Kidney glomerular epithelial cell (primary cell): Measurements from ENCODE around the gene EBLN1.

ENCODE experiments used
- DNase-seq: peaks from one replicate; lab custom pipeline; 2025; lab: John Stamatoyannopoulos, UW

The EBLN1 gene

DNA sequence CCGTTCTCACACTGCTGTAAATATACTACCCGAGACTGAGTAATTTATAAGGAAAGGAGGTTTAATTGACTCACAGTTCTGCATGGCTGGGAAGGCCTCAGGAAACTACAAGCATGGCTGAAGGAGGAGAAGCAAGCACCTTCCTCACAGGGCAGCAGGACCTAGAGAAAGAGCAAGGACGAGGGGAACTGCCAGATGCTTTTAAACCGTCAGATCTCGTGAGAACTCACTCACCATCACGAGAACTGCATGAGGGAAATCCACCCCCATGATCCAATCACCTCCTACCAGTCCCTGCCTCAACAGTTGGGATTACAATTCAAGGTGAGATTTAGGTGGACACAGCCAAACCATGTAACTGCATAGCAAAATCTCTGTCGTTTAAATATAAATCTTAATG is at the start of gene EBLN1:
EBLN1 (minus strand) TSS at position 174 of the 400 bp plus-strand sequence. CDS start 8,032 bp downstream, outside the sequence.
- DNase-seq: no peak

DNA sequence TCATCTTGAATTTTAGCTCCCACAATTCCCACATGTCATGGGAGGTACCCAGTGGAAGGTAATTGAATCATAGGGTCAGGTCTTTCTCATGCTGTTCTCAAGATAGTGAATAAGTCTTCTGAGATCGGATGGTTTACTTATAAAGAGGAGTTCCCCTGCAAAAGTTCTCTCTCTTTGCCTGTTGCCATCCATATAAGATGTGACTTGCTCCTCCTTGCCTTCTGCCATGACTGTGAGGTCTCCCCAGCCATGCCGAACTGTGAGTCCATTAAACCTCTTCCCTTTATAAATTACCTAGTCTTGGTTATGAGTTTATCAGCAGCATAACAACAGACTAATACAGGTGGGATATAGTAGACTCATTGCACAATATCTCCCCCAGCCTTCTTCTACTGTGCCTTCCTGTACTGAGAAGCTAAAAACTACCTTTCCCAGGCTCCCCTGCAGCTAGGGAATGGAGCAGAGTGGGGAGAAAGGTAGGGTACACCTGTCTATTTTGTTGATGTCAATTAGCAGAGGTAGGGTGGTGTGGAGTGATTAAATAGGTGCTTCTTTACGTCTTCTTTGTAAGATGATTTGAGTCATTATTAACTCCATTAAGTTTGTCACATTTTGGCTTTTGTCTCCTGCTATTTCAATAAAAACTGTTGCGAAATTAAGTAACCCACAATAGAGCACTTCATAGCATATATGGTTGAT is 48.2 kb upstream of the EBLN1 start:
- DNase-seq: no peak

DNA sequence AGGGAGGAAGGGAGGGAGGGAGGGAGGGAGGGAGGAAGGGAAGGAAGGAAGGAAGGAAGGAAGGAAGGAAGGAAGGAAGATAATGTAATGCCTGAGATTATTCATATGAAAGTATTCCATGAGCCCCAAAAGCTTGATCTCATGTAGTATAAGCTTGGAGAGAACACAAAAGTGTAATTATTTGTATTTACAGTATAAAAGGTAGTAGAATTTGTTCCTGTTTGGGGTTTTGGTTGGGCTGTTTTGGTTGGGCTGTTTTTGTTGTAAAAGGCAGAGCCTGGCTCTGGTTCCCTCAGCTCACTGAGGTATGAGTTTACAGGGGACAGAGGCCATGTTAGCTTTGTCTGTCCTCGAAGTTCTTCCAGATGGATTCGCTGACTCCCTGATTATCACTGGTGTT is 45.3 kb upstream of the EBLN1 start:
- DNase-seq: no peak

DNA sequence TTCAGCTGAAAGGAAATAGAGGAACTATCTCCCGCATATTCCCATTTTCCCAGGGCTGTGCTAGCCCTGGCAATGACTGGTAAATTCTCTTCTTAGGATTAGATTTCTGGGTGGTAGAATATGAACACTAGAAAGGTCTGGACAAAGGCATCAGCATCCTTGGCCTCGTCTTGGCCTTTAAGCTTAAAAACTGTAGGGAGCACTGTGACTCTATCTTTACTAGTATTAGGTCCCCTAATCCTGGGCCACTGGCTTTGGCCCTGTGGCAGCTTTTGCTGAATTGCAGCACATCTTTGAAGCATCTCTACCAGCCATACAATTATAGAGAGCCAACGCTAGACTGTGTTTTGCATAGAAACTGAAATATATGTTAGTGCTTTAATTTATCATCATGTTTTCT is 41.5 kb upstream of the EBLN1 start:
- DNase-seq: no peak

DNA sequence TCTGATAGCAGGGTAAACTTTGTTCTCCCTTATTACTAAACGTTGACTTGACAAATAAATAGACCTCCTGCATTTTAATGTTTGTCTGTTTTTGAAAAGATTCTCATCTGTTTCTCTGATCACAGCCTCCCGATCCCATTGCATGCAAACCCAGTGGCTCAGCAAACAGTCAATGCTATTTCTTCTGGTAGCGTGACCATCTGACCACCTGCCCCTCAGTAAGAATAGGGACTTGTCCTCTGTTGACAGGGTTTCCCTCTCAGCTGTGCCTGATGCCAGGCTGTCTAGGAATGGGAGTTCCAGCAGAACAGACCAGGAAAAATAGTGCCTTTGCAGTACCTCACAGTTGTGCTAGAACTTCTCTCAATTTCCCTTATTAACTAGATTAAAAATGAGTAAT is 40.7 kb upstream of the EBLN1 start:
- DNase-seq: no peak

DNA sequence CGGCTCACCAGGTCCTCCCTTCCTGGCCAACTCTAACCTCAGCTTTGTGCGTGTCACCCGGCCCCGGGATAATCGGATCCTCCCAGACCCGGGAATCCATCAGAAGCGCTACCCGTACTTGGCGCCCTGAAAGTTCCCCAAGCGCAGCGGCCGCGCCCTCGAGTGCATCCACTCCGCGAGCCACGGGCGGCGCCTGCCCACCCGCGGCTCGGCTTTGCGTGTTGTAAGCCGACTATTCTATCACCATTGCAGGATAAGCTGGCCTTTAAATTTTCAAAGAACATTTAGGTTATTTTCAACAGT is 35.7 kb upstream of the EBLN1 start:
- DNase-seq: no peak

DNA sequence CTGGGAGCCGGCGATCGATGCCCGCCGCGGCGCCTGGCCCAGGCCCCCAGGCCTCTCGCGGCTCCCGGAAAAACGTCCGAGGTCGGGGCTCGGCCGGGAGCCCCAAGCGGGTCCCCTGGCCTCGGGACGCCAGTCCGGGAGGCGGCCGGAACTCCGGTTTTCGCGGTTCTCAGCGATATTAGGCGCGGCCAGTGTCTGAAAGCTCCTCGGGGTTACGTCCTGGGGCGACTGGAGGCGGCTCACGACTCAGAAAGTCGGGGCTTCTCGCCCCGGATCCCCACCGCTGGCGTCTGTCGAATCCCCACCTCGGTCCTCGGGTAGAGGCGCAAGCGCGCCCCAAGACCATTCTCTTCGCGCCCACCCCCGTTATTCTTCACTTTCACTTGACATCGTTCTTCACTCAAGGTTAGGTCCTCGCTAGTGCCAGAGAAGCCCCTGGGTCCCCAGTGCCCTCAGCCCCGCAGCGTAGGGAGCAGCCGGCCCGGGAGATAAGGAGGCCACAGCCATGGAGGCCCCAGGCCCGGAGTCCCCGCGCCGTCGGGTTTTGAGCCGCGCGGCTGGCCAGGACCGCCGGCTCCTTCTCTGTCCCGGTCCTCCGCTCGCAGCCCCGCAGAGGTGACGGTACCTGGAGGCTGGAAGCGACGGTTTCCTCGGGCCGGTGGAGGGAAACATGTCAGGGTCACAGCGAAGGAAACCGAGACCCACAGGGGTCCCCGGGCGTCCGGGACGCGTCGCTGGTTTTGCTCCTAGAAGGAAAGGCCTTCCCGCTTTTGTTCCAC is 35.2 kb upstream of the EBLN1 start:
- no peak for DNase-seq

DNA sequence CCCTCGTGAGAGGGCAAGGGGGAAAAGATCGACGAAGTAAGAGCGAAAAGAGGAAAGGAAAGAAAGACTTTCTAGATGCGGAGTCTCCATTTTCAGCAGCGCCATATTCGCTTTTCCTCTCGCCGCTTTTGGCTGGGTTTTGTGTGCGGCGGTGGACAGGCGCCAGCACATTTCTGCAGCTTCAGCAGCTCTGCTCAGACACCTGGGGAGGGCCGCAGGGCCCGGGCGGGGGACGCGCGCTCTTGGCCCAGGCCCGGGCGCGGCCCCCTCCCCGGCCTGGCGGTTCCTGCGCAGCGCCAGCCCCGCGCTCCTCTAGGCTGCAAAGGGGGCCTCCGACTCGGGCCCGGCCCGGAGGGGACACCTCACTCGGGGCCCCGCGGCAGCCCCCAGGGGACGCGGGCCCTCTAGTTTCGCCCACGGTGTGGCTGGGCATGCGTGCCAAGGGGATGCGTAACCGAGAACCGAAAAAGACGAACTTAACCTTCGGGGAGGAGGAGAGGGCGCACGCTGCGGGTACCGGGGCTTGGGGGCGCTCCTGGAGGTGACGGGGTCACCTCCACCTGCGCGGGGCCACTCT is 34.5 kb upstream of the EBLN1 start:
- DNase-seq: no peak

DNA sequence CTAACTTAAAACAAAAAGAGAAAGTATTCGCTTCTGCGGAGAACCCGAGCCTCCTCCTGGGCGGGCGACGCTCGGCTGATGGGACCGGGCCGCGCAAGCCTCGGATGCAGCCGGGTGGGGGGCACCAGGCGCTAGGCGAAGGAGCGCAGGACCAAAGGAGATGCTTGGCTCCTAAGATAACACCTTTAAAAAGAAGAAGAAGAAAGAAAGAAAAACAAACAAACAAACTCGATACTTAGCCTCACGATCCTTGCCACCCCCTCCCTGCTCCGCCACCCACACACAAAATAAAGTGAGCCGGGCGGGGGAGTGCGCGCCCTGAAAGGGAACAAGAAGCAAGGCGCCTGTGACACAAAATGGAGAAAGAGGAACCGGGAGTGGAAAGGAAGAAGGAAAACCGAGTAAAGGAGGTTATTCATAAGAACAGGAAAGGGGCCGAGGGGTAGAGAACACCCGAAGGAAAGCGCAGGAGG is 34.0 kb upstream of the EBLN1 start:
- peak; percentile 59 for DNase-seq

DNA sequence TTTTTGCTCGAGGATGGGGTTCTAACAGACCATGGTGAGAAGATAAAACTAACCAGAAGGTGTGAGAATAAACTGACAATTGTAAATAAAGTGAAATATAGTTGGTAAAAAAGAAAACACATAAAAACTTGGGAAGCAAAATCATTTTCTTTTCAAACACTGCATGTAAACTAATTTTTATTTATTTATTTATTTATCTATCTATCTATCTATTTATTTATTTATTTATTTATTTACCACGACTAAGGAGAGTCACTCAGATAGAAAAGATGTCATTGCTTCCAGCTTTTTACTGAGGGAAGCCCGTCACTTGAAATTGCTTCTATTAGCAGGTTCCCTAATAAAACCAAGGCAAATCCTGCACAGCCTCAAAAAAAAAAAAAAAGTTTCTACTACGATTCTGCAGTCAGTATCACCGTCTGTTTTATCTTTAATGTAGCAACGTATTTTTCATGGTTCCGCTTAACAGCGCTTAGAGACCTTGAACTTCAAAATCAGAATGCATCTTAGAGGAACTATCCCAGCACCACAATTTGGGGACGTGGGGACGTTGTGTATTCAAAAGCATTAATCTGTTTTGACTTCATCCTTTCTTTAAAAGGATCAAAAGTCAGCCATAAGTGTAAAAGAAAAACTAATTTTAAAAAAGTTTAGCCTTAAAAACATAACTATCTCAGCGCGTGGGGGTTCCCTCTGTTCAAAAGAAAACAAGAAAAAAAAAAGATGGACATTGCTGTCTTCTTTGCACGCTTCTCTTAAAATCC is 33.3 kb upstream of the EBLN1 start:
- no peak for DNase-seq

DNA sequence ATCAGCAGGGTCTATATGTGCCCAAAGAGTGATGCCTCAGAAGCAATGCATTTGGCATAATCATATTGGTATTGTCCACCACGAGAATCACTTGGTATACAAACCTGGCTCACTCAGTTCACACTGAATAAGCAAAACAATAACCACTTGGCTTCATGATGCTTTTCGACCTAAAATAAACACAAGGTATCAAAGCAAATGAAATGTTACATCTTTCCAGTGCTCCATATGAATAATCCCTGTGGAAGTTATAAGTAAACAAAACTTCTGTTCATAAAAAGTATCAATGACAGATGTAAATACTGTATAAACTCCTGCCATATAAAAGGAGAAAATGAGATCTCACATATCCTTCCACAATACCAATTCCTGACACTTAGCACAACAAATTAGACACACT is 29.8 kb upstream of the EBLN1 start:
- DNase-seq: no peak

DNA sequence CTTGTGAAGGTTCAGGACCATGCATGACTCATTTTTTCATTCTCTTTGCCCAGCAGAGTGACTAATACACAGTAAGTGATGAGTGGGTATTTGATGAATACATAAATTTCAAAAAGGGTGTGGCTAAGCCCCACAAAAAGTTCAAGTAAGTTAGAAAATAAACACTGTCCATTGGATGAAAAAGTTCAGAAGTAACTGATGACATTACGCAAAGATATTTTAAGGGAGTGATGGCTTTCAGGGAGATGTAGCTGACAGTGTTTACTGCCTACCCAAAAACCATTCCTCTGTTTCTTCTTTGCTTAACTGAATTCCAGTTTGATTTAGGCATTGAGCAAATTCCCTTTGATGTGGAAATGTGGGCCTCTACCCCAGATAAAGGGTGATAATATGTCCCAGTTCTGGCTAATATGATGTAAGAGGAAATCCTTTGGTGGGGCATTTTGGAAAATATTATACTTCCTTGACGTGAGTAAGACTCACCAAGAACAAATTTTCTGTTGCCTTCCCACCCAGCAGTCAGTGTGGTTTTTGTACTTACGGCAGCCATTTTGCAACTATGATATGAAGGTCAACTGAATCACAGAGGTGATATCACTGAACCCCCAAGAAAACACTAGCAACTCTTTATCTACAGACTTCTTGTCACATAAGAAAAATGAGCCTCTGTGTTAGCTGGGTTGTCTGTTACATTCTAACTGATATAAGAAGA is 29.0 kb upstream of the EBLN1 start:
- DNase-seq: peak; percentile 75

DNA sequence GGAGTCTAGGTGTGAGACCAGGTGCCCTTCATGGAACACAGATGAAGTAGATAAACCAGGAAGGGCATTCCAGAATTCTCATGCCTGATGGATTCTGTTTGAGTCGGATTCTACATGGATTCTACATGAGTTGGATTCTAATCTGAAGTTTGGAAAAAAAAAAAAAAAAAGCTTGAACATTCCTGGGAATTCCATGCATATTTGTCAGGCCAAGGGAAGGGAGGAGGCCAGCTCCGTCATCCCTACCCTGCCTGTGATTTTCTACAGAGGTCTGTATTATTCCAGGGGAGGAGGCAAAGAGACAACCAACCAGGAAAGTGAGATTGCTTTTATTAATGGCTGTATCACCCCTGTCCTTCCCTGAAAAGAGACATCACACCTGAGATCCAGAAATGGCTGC is 27.8 kb upstream of the EBLN1 start:
- peak; percentile 37 for DNase-seq

DNA sequence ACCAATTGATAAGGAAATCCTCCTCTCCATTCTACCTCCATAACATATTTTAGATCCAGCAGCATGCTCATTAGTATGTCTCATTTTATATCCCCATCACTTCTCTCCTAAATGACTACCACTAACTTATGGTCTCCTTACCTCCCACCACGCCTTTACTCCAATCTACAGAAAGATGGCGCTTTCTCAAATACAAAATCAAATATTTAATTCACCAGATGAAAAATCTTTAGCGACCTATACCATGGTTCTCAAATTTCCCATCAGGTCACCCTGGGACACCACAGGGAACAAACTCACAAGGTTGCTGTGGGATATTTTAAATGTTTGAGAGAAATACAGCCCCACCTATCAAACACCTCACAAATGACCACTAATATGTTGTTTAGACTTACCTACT is 27.0 kb upstream of the EBLN1 start:
- DNase-seq: no peak

DNA sequence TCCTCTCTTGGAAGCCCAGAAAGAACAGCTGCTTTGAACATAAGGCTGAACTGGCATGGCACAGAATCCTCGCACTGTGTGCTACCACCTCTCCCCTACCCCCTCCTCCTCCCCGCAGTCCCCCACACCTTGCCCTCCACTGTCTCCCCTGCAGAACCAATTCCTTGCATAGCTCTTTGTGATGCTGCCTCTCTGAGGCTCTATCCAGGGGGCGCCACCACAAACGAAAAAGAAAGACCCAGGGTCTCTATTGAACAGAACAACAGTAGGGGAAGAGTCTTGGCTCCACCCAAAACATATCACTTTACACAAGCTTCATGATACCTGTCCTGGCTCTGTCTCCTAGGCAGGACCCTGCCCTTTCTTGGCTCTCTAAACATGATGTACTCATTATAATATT is 26.2 kb upstream of the EBLN1 start:
- DNase-seq: no peak

DNA sequence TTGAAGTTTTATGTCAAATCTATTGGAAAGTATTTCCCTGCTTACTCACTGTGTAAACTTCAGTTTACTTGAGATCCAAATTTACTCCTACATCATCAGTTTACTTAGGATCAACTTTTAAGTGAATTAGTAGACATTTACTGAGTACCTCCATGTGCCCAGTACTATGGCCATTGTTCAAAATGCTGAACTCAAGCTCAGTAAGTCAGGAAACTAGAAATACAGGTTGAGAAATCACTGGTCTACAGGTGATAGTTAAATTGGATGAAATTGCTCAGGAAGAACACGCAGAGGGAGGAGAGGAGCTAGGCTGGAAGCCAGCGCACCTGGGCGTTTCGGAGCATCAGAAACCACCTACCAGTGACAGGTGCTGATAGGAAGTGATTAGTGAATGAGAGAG is 25.5 kb upstream of the EBLN1 start:
- DNase-seq: no peak

DNA sequence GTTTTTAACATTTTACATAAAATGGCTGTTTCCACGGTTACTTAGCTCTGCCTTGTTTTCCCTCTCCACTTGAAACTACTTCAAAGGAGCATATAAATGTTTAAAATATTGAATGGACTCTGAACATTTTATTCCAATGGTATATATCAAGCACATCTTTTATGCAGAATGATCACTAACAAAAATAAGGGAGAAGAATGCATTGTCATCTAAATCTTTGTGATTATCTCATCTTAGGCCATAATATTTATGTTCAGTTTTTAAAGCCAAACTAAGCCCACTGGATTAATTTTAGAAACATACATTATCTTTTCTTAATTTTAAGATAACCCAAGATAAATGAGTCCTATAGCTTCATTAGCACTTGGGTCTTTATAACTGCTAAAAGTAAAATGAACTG is 13.4 kb upstream of the EBLN1 start:
- DNase-seq: no peak

DNA sequence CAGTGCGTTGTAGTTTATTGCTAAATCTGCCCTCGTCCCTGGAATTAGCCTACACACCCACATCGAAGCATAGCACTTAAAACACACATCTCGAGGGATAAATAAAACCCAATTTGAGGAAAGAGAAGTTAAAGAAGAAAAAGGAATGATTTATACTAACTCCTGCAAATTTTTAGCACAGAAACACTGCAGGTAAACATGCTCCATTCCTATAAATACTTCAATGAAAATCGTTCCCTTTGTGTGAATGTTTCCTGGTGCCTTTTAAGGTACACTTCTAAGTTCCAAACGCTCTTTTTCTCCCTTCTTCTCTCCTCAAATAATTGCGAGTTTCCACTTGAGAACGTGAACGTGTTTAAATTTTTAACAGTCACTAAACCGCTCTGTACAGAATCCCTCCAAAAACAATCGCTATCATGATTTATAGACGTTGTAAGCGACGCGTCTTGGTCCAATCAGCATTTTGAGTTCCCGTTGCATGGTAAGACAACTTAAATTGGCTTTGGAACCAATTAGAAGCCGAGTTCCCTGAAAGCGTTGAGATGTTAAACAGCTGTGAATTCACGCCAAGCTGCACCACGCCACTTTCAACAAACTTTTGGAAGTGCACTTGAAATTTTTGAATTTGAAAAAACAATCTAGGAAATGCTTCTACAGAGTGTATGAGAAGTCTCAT is 12.5 kb upstream of the EBLN1 start:
- DNase-seq: peak; percentile 66

DNA sequence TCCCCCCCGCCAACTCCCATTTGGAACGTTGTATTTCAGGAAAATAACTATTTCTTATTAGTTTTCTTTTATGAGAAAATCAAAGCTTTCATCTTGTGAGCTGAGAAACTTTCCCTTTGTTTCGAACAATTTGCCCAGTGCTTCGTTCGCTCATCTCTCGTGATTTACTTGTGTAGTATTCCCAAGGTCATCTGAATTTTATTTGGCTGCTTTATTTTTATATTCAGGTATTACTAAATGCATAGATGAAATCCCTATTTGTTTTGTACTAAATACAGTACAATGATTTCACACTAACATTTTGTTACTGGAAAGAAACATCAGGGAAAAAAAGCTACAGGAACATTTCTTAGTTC is 12.0 kb upstream of the EBLN1 start:
- no peak for DNase-seq

DNA sequence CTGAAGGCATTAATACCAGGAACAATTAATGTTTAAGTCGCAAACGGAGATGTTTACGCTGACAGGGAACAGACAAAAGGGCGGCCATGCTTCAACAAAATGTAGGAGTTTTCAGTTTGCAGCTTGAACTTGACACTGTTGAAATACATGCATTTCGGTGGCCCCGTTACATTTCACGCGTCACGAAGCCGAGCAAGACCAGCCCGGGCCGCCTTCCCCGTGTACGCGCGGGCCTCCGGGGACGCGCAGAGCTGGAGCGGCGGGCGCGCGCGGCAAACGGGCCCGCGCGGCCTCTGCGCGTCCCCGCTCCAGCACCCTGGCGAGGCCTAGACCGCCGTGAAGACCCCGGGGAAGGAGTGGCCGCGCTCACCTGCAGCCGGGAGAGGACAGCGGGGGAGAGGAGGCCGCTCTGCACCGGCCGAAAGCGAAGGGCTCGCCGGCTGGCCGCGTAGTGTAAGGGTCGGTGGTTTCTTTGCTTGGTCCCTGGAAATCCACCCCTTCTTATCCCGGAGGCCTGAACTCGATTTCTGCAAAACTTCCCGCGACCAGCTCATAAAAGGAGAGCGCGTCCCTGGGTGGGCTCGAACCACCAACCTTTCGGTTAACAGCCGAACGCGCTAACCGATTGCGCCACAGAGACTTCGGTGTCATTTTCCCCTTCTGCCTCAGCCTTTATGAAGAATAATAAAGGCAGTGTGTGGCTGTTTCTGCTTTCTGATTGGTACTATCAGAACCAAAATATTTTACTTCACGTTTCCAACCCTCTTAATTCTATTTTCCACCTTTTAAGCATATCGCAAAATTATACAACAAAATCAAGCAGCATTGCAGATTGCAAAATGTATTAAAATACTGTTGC is 11.4 kb upstream of the EBLN1 start:
- peak; percentile 93 for DNase-seq
